ENCODE data around the gene PLXNA4.

PLXNA4 gene

DNA sequence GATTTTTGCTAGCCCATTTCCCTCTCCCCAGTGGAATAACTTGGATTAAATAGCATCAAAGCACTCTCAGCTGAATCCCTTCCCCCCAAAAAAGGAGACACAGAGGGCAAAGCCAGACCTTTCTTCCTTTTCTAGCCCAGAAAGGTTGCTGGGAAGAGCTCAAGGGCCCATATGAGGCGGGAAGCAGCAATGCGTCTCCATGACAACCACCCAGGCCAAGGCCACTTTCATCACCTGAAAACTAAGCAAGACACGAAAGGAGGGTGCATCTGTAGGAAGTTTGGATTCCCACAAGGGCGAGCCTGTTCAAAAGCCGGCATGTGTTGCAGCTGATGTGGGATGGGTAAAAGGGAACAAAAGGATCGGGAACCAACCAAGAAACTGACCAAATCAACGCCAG, 229.1 kb downstream of the PLXNA4 start:
- no peak for DNase-seq

DNA sequence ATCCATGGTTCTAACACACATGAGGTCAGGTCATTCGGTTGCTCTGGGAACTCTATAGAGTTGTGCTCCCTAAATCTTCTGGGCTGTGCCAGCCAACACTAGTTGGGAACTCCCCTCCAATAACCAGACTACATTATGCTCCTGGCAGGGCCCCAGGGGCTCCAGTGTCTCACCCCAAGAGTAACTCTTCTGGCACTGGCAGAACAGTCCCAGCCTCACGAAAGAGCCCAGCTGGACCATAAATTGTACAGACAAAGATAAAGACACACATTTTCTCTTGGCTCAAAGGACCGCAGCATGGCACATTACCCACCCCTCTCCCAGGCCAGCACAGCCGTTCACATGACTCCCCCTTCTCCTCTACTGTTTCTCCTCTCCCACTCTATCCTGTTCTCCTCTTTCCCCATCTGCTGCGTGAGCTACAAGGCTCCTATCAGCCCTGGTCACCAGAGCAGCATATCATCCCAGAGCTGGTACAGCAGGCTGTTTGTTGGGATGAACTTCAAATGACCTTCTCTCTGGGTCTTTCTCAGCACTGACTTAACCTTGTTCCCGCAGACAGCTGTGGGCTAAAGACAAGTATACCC, 230.6 kb downstream of the PLXNA4 start:
- DNase-seq = no peak

DNA sequence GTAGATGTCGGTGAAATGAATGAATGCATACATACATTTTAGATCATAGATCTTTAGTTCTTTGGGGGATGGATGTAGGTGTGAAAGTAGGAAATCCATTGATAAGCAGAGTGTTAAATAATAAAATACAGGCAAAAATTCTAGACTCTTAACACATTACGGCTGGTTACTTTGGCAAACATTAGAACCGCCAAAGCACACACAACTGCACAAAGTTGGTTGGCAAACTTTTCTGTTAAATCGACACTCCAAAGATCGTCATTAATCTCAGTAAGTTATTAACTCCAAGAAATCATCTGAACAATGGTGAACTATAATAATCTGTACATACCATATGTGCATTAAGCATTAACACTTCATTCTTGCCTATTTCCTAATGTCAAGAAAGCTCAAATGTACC, 231.2 kb downstream of the PLXNA4 start:
- no peak for DNase-seq

DNA sequence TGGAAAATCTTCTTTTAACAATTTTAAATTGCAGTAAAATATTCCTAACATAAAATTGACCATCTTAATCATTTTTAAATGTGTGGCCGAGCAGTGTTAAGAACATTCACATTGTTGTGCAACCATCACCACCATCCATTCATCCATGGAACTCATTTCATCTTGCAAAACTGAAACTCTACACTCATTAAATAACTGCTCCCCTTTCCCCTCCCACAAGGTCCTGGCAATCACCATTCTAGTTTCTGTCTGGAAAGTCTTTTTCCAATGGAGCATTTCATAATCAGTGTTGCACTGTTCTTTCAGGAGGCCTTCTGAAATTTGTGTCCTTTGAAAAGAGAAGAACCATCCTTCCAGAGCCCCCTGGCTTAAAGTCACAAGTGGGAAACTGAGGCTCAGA, 233.1 kb downstream of the PLXNA4 start:
- no peak for DNase-seq

DNA sequence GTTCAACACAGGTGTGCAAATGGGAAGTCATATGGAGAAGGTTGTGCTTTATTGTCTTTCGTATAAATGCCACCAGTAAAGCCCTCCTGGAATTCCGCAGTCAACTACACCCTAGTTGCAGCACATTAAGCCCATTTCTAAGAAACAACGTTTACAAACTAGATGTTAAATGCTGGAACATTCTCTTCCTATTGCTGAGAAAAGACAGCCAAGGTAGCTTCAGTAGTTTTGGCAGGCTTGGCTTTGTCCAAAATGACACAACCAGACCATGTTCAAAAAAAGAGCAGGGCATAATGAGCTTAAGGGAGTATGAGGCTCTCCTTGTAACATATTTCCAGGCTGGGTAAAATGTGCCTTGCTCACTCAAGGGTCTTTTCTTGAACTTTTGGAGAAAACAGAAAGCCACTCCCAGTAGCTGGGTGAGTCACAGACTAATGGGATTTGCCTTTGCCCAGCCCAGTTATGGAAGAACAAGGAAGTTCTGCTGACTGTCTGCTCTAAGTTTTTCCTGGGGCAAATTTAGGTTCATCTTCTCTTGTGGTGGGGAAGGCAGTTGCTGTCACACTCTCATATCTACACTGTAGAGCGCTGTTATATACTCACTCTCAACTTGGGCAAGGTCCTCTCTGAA, 238.7 kb downstream of the PLXNA4 start:
- no peak for DNase-seq

GRCh38 chr7:132336797-132337196, 239.5 kb downstream of the PLXNA4 start:
- no peak for DNase-seq

- DNase-seq = no peak
Measured at GRCh38 chr7:132333301-132333700, 243.0 kb downstream of the PLXNA4 start.

- no peak for DNase-seq
Measured at GRCh38 chr7:132328760-132329159, 247.5 kb downstream of the PLXNA4 start.

DNA sequence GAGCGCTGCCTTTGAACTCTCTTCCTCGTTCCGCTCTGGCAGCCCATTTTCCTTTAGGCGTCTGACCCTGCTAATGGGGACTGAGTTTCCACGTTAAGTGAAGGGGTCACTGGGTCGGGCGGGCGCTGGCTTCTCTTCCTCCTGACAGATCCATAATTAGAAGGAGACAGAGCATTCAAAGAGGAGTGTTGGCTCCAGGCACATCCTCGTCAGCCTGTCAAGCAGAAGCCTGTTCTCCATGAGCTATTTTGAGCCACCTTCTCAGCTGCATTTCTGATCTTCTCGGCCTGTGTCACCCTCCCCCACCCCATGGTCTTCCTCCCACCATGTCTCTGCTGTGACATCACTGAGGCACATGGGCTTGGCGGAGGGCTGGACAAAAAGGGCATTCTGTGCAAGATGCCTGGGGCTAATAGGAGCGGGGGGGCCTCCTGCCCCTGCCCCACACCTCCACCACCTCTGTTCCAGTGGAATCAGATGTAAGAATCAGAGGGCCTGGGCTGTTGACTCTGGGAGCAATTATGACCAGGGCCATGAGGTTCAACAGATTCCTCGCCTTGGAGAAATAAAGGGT, 248.1 kb downstream of the PLXNA4 start:
- DNase-seq = no peak

DNA sequence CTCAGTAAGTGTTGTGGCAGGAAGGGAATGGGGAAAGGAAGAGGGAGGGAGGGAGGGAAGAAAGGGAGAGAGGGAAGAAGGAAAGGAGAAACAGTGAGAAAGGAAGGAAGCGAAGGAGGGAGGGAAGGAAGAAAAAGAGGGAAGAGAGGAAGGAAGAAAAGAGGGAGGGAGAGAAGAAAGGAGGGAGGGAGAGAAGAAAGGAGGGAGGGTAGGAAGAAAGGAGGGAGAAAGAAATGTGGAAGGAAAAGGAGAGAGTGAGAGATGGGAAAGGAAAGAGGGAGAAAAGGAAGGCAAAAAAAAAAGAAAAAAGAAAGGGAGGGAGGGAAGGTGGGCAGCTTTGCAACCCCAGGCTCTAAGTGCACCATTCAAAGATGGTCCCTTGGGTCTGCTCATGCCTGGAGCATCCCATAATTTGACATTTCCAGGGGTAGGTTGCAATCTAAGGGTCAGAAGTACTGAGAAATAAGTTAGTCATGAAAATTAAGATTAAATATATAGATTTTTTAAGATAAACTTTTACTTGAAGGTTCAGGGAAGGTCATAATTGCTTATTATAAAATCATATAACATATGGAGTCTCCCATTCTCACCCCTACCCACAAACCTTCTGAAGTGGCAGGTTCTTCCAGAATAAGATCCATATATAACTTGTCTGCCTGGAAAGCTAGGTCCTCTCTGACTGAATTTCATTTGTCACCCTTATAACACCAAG, 249.2 kb downstream of the PLXNA4 start:
- DNase-seq = no peak

- DNase-seq = no peak
Measured at GRCh38 chr7:132322970-132323369, 253.3 kb downstream of the PLXNA4 start.

- no peak for DNase-seq
Measured at GRCh38 chr7:132321387-132321786, 254.9 kb downstream of the PLXNA4 start.

DNA sequence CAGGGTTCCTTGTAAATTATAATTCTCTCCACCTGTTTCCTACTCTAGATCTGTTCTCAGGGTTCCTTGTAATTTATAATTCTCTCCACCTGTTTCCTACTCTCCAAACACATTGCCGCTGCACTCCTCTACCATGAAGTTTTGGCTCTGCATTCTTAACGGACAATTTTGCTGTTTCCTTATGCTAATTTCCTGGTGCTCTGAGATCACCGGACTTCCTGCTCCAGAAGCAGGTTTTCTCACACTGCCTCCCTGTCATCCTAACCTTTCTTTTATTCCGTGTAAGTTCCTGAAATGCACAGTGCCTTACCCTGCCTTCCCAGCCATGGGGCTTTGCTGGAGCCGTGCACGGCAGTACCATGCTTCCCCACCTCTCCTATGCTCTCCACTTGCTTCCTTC, 256.8 kb downstream of the PLXNA4 start:
- DNase-seq = no peak

- DNase-seq = peak; percentile 39 to 77 (median 59)
Measured at GRCh38 chr7:132318352-132319318, 257.6 kb downstream of the PLXNA4 start.

- DNase-seq = no peak
Measured at GRCh38 chr7:132317701-132318351, 258.4 kb downstream of the PLXNA4 start.

DNA sequence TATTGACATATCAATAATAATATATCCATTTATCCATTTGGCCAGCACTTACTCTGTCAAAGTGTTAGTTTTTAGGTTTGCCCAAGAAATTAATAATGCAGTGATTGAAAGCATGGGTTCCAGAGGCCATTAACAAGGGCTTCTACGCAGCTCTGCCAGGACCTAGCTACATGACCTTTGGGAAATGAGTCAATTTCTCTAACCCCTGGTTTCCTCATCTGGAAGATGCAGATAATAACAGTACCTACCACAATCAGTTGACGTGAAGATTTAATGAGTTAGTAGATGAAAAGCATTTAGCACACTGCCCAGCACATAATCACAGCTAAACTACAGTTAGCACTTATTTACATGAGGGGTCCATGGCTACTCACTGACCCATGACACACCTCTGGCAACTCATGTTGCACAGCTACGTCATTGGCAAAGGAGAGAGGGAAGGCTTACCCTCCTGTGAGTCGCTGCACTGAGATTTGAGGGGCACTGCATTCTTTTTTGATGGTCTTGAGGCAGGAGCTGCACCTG, 263.7 kb downstream of the PLXNA4 start:
- no peak for DNase-seq

- DNase-seq = no peak
Measured at GRCh38 chr7:132311733-132312132, 264.5 kb downstream of the PLXNA4 start.

DNA sequence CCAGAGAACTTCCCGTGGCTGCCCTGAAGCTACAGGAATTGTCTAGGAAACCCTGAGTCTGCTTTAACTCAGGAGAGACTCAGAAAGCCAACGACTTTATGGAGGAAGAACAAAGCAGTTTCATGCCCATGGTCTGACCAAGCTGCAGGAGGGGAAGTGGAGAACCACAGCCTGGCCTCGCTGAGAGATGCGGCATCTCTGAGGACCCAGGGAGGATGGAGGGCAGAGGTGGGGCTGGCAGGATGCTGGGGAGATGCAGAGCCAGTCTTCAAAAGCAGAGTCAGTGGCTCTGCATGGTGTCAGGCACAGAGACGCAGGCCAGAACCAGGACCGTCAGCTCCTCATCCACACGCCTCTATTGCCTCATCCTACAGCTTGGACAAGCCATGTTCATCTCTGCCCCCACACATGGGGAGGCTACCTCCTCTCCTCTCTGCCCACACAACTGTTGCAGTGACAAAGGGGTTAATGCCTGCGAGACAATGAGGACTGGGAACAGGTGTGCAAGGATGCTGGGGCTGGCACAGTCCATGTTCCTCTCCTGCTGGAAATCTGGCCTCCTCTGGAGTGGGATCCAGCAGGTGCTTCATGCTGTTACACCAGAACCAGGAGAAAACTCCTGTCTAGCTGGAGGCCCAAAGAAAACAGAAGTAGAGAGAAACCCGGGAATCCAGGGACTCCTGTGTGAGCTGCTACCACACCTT, 267.0 kb downstream of the PLXNA4 start:
- DNase-seq = peak in 1 of 5 experiments; percentile 20

DNA sequence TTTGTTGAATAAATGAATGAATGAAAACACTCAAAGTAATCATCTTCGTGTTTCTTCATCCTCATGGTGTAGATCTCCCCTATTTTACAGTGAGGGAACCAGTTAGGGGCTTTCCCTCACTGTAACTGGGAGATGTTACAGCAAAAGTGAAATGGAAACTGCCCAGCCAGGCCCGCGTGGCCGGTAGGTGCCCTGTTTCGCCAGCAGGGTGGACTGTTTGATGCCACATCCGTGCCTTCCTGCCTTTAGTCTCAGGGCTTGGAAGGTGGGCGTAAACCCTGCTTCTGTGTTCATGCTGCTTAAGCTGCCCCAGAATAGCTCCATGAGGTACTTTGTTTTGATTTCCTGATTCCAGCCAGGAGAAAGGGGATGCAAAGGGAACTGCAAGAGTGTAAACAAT, 268.8 kb downstream of the PLXNA4 start:
- DNase-seq = no peak

DNA sequence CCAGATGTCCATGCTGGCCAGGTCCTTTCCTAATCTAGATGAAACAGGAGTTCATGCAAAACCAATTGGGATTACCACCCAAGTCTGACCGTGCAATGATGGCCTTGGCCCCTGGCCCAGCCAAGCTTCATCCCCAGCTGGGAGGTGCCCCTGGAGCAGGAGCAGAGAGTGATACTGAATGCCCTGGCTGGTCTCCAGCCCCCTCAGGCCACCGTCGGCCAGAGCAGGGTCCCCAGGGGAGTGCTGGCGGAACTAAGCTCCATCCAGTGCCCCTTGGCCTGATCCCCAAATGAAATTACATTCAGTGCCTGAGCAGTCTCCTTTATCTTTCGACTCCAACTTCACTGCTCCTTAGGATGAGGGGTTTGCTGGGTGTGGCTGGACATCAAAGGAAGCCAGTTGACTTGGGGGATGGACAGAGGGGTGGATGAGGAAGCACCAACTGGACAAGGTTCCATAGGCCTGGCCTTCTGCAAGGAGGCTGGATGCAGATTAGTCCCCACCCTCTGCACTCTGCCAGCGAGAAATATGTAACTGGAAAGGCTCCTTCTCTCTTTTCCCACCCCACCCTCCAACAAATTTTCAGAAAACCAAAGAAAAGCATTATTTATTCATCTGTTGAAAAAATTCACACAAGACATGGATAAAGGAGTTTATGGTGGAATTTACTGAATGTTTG, 275.5 kb downstream of the PLXNA4 start:
- no peak for DNase-seq

DNA sequence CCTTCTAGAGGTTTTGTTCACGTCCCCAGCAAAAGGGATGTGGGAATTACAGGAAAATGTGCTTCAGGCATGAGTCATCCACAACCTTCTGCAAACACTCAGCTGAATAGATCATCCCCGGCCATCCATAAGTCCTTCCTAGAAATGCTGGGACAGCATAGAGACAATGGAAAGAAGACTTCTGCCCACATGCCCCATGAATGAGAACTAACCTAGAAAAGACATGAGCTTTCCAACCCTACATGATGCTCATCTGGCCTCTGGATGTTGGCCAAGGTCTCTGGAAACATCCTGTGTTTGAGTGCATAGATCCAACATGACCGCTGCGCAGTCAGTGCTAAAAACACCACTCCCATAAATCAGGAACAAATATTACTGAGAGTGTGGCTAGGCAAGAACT, 277.5 kb downstream of the PLXNA4 start:
- DNase-seq = no peak
